ENCODE results near the gene TBX20. TPM values are rescaled to one million over a fixed set of nuclear protein-coding genes. Genes with fewer than 3 reads are reported as not detected.

The TBX20 gene
- total and polyA plus RNA-seq, 2 experiments from 2014 or later: 0.69 TPM; not detected in 1

DNA sequence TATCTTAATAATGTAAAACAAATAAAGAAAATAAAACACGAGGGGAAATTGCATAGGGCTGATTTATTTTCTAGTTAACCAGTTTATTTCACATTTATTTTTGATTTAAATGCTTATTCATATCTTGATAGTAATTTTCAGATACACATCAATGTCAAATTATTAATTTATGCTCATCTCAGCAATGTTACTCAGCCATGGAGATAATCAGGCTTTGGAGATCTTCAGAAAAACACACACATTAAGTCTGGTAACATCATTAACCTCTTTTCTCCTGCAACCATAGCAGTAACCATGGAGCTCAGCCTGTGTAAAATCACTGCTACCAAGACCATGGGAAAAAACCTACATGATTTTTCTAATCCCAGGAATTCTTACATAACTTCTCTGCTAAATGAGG, 31.9 kb upstream of the TBX20 start:
- H3K4me2 ChIP-seq: no peak overlapping the region
- DNase-seq (ENCODE audit: low spot score): no peak
- no peak for ATAC-seq
- Mint-ChIP-seq H3K9me3 (no peaks in the 10 kb centered on the region), H3K36me3 (ENCODE audit: low read depth) (no peaks in the 10 kb centered on the region), H3K4me1 (peaks cover 8% of the 10 kb centered on the region; the same call in 2 of the 3 replicates), H3K27ac (no peak overlapping the region), H3K4me3 (no peak overlapping the region), H3K27me3 (ENCODE audit: insufficient read depth, low read depth, poor library complexity) (peaks cover 4% of the 10 kb centered on the region)
- H3K27ac ChIP-seq (ENCODE audit: low read depth): no peak overlapping the region
- H3K4me3 ChIP-seq: no peak overlapping the region
- H3K79me2 ChIP-seq (replicated peaks; ENCODE audit: insufficient read depth): no peaks in the 10 kb centered on the region
- no peaks in the 10 kb centered on the region for H3K27me3 ChIP-seq (ENCODE audit: insufficient read depth)
- no peak for TF ChIP-seq JUNB (IDR thresholded peaks at IDR 0.05; ENCODE audit: unreplicated experiment)
- no peak for TF ChIP-seq EZH2 (IDR thresholded peaks at IDR 0.05; ENCODE audit: low read depth, unreplicated experiment)
- TF ChIP-seq POLR2AphosphoS5 (IDR thresholded peaks at IDR 0.05; ENCODE audit: low read depth): no peak
- no peak for TF ChIP-seq ZNF331 (CRISPR knock-in tag; IDR thresholded peaks at IDR 0.05; ENCODE audit: low read depth)
- no peak for TF ChIP-seq NANOG (IDR thresholded peaks at IDR 0.05; ENCODE audit: borderline replicate concordance)
- TF ChIP-seq, protein P1, sequence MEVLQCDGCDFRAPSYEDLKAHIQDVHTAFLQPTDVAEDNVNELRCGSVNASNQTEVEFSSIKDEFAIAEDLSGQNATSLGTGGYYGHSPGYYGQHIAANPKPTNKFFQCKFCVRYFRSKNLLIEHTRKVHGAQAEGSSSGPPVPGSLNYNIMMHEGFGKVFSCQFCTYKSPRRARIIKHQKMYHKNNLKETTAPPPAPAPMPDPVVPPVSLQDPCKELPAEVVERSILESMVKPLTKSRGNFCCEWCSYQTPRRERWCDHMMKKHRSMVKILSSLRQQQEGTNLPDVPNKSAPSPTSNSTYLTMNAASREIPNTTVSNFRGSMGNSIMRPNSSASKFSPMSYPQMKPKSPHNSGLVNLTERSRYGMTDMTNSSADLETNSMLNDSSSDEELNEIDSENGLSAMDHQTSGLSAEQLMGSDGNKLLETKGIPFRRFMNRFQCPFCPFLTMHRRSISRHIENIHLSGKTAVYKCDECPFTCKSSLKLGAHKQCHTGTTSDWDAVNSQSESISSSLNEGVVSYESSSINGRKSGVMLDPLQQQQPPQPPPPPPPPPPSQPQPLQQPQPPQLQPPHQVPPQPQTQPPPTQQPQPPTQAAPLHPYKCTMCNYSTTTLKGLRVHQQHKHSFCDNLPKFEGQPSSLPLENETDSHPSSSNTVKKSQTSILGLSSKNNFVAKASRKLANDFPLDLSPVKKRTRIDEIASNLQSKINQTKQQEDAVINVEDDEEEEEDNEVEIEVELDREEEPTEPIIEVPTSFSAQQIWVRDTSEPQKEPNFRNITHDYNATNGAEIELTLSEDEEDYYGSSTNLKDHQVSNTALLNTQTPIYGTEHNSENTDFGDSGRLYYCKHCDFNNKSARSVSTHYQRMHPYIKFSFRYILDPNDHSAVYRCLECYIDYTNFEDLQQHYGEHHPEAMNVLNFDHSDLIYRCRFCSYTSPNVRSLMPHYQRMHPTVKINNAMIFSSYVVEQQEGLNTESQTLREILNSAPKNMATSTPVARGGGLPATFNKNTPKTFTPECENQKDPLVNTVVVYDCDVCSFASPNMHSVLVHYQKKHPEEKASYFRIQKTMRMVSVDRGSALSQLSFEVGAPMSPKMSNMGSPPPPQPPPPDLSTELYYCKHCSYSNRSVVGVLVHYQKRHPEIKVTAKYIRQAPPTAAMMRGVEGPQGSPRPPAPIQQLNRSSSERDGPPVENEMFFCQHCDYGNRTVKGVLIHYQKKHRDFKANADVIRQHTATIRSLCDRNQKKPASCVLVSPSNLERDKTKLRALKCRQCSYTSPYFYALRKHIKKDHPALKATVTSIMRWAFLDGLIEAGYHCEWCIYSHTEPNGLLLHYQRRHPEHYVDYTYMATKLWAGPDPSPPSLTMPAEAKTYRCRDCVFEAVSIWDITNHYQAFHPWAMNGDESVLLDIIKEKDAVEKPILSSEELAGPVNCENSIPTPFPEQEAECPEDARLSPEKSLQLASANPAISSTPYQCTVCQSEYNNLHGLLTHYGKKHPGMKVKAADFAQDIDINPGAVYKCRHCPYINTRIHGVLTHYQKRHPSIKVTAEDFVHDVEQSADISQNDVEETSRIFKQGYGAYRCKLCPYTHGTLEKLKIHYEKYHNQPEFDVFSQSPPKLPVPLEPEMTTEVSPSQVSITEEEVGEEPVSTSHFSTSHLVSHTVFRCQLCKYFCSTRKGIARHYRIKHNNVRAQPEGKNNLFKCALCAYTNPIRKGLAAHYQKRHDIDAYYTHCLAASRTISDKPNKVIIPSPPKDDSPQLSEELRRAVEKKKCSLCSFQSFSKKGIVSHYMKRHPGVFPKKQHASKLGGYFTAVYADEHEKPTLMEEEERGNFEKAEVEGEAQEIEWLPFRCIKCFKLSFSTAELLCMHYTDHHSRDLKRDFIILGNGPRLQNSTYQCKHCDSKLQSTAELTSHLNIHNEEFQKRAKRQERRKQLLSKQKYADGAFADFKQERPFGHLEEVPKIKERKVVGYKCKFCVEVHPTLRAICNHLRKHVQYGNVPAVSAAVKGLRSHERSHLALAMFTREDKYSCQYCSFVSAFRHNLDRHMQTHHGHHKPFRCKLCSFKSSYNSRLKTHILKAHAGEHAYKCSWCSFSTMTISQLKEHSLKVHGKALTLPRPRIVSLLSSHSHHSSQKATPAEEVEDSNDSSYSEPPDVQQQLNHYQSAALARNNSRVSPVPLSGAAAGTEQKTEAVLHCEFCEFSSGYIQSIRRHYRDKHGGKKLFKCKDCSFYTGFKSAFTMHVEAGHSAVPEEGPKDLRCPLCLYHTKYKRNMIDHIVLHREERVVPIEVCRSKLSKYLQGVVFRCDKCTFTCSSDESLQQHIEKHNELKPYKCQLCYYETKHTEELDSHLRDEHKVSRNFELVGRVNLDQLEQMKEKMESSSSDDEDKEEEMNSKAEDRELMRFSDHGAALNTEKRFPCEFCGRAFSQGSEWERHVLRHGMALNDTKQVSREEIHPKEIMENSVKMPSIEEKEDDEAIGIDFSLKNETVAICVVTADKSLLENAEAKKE (CRISPR knock-in tag; IDR thresholded peaks at IDR 0.05): no peak
- no peak for TF ChIP-seq EZH2phosphoT487 (IDR thresholded peaks at IDR 0.05; ENCODE audit: unreplicated experiment)
- no peak for TF ChIP-seq ZNF114 (CRISPR knock-in tag; IDR thresholded peaks at IDR 0.05)
- TF ChIP-seq CREB1 (CRISPR knock-in tag; IDR thresholded peaks at IDR 0.05; ENCODE audit: low read depth): no peak
- no peak for TF ChIP-seq CTCF (conservative IDR thresholded peaks at IDR 0.05; ENCODE audit: low read depth in 2 of 2)
- TF ChIP-seq, protein P2, sequence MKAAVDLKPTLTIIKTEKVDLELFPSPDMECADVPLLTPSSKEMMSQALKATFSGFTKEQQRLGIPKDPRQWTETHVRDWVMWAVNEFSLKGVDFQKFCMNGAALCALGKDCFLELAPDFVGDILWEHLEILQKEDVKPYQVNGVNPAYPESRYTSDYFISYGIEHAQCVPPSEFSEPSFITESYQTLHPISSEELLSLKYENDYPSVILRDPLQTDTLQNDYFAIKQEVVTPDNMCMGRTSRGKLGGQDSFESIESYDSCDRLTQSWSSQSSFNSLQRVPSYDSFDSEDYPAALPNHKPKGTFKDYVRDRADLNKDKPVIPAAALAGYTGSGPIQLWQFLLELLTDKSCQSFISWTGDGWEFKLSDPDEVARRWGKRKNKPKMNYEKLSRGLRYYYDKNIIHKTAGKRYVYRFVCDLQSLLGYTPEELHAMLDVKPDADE (IDR thresholded peaks at IDR 0.05): no peak
- TF ChIP-seq, protein P3, sequence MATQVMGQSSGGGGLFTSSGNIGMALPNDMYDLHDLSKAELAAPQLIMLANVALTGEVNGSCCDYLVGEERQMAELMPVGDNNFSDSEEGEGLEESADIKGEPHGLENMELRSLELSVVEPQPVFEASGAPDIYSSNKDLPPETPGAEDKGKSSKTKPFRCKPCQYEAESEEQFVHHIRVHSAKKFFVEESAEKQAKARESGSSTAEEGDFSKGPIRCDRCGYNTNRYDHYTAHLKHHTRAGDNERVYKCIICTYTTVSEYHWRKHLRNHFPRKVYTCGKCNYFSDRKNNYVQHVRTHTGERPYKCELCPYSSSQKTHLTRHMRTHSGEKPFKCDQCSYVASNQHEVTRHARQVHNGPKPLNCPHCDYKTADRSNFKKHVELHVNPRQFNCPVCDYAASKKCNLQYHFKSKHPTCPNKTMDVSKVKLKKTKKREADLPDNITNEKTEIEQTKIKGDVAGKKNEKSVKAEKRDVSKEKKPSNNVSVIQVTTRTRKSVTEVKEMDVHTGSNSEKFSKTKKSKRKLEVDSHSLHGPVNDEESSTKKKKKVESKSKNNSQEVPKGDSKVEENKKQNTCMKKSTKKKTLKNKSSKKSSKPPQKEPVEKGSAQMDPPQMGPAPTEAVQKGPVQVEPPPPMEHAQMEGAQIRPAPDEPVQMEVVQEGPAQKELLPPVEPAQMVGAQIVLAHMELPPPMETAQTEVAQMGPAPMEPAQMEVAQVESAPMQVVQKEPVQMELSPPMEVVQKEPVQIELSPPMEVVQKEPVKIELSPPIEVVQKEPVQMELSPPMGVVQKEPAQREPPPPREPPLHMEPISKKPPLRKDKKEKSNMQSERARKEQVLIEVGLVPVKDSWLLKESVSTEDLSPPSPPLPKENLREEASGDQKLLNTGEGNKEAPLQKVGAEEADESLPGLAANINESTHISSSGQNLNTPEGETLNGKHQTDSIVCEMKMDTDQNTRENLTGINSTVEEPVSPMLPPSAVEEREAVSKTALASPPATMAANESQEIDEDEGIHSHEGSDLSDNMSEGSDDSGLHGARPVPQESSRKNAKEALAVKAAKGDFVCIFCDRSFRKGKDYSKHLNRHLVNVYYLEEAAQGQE (IDR thresholded peaks at IDR 0.05; ENCODE audit: unreplicated experiment): no peak
- no peak for TF ChIP-seq STAT1 (IDR thresholded peaks at IDR 0.05; ENCODE audit: unreplicated experiment)
- H4K20me1 ChIP-seq (replicated peaks; ENCODE audit: insufficient read depth): no peaks in the 10 kb centered on the region
- H3F3A ChIP-seq (replicated peaks; ENCODE audit: low read depth): no peaks in the 10 kb centered on the region
- peaks cover 9% of the 10 kb centered on the region; the same call in 1 of the 2 replicates for H3K9me2 ChIP-seq (ENCODE audit: insufficient read depth)
- peaks cover 9% of the 10 kb centered on the region for H3K4me1 ChIP-seq (ENCODE audit: insufficient read depth)
- no peaks in the 10 kb centered on the region for H3K36me3 ChIP-seq (ENCODE audit: insufficient read depth)
- no peak overlapping the region; the same call in 1 of the 2 replicates for H2AFZ ChIP-seq

Data from GM23338 (cell line).